ENCODE measurements around the gene OXCT1. TPM values are rescaled to one million over a fixed set of nuclear protein-coding genes. Genes with fewer than 3 reads are reported as not detected.

The OXCT1 gene
- total and polyA plus RNA-seq, 2 of the 8 experiments (the other 6 are each of a cell fraction or from before 2014, with no cell fraction given), result 10.1 to 28.2 TPM

GRCh38 chr5:41772056-41772455 lies 98.2 kb downstream of the OXCT1 start:
- POLR2A ChIA-PET (ENCODE audit: partially characterized antibody), result no interaction called here
- H3K27ac ChIP-seq (ENCODE audit: low read depth, low read length), result no peak overlapping the region
- no peak overlapping the region for H2BK15ac ChIP-seq (ENCODE audit: low read length)
- H3K9ac ChIP-seq (replicated peaks in 1 of 4; ENCODE audit: extremely low read depth in 1 of 4, low read depth in 3 of 4, low read length in 3 of 4), result no peak overlapping the region
- no peaks in the 10 kb centered on the region for H3K23me2 ChIP-seq (ENCODE audit: low read depth, low read length)
- no peaks in the 10 kb centered on the region for H3K79me1 ChIP-seq (ENCODE audit: low read depth, low read length)
- no peak overlapping the region for H2BK20ac ChIP-seq (ENCODE audit: low read length)
- no peak overlapping the region for H2BK5ac ChIP-seq (ENCODE audit: low read depth, low read length)
- H2BK120ac ChIP-seq (replicated peaks; ENCODE audit: low read depth, low read length), result no peak overlapping the region
- WGBS, 2 experiments (ENCODE audit: extremely low coverage in 1 of 2, insufficient coverage in 1 of 2, insufficient read length in 1 of 2, insufficient replicate concordance in 2 of 2, low coverage in 1 of 2, low lambda C conversion rate in 2 of 2, missing lambda C conversion rate in 1 of 2), result 82% methylated on average over 2 of the region's 2 CpGs; no CpG with 5 or more reads in 1 of the 2 experiments
- H2AK5ac ChIP-seq (ENCODE audit: low read depth, low read length), result no peak overlapping the region
- H4K8ac ChIP-seq (ENCODE audit: extremely low read depth, insufficient read depth, low read length), result no peak overlapping the region
- no peak overlapping the region for H3K23ac ChIP-seq (ENCODE audit: insufficient read length)
- H3K56ac ChIP-seq (replicated peaks; ENCODE audit: insufficient read length, low read depth, low read length), result no peak overlapping the region
- no peak overlapping the region for H3K4ac ChIP-seq (replicated peaks; ENCODE audit: insufficient read length, low read depth, low read length)
- no peak overlapping the region for H3K4me2 ChIP-seq (ENCODE audit: insufficient read depth in 1 of 2, low read depth in 2 of 2, low read length in 2 of 2)
- H3K4me1 ChIP-seq (replicated peaks in 1 of 4; ENCODE audit: control insufficient read depth in 3 of 4, insufficient read depth in 4 of 4, low read length in 3 of 4), result peaks cover 0 to 5% (median 0%) of the 10 kb centered on the region in 4 experiments; a peak in 1 of 7 replicates
- H3K79me2 ChIP-seq (ENCODE audit: control insufficient read depth in 1 of 2, insufficient read depth in 2 of 2, low read length in 2 of 2), result no peaks in the 10 kb centered on the region
- H2BK12ac ChIP-seq (ENCODE audit: low read depth, low read length), result no peak overlapping the region
- no peaks in the 10 kb centered on the region for H3K9me3 ChIP-seq (ENCODE audit: insufficient read depth in 2 of 2, low read depth in 1 of 2, low read length in 1 of 2)
- no peaks in the 10 kb centered on the region for H3K36me3 ChIP-seq (ENCODE audit: control insufficient read depth in 2 of 4, insufficient read depth in 4 of 4, low read length in 3 of 4)
- DNase-seq (ENCODE audit: low read depth in 1 of 2, low spot score in 2 of 2) (no peak), FAIRE-seq (no peak)
- no peak overlapping the region for H3K18ac ChIP-seq (ENCODE audit: extremely low read depth, low read length)
- H4K20me1 ChIP-seq (replicated peaks in 1 of 2; ENCODE audit: control insufficient read depth in 1 of 2, insufficient read depth in 2 of 2, low read length in 2 of 2), result no peaks in the 10 kb centered on the region
- no peak overlapping the region for H2AFZ ChIP-seq (ENCODE audit: low read length)
- H3K4me3 ChIP-seq (ENCODE audit: extremely low read depth in 1 of 4, insufficient read depth in 2 of 4, low read depth in 3 of 4, low read length in 4 of 4), result no peak overlapping the region
- CTCF ChIA-PET (ENCODE audit: partially characterized antibody), result interaction anchor here (3.4 kb wide), 1 partner anchor 18 kb away, joined by 12 read pairs; no protein-coding TSS in a partner anchor
- H4K5ac ChIP-seq (ENCODE audit: insufficient read length, low read depth, low read length), result no peak overlapping the region
- H3K14ac ChIP-seq (ENCODE audit: insufficient read length), result no peak overlapping the region
- H3K27me3 ChIP-seq (replicated peaks in 1 of 4; ENCODE audit: control insufficient read depth in 3 of 4, extremely low read depth in 1 of 4, insufficient read depth in 3 of 4, low read length in 3 of 4), result no peaks in the 10 kb centered on the region
- no peak overlapping the region for H4K91ac ChIP-seq (replicated peaks; ENCODE audit: insufficient read length, low read length)
- no peak for TF ChIP-seq E2F6 (IDR thresholded peaks at IDR 0.05)
- no peak for TF ChIP-seq CBX5 (IDR thresholded peaks at IDR 0.05; ENCODE audit: low read depth, low read length)
- no peak for TF ChIP-seq TBP (IDR thresholded peaks at IDR 0.05; ENCODE audit: low read depth, low read length)
- no peak for TF ChIP-seq POLR2AphosphoS5 (IDR thresholded peaks at IDR 0.05; ENCODE audit: low read depth, low read length)

All from H1 (cell line).